GM18951 (cell line): ENCODE measurements around the gene GOSR2.
"Not testable (repeated sequence)": the region's sequence is repeated elsewhere in the genome, so short reads cannot be mapped to it uniquely, and the experiment has no call there.

Experiments used
- POLR2A ChIP-seq: IDR thresholded peaks from 4 replicates; pipeline ENCODE4 v1.6.1; 2011; ENCODE audit warnings: mild to moderate bottlenecking; ENCODE audit not compliant: insufficient read length, insufficient read depth; ENCODE audit errors: extremely low read depth
- in situ Hi-C: fragments of 300-500 bp; cut with MboI; formaldehyde crosslinking; loops from one replicate; pipeline ENCODE4 v1.12.0; 2022; ENCODE audit warnings: low sequenced_read_pairs, mixed read lengths, inconsistent platforms; ENCODE audit not compliant: unreplicated experiment

GOSR2 gene

DNA sequence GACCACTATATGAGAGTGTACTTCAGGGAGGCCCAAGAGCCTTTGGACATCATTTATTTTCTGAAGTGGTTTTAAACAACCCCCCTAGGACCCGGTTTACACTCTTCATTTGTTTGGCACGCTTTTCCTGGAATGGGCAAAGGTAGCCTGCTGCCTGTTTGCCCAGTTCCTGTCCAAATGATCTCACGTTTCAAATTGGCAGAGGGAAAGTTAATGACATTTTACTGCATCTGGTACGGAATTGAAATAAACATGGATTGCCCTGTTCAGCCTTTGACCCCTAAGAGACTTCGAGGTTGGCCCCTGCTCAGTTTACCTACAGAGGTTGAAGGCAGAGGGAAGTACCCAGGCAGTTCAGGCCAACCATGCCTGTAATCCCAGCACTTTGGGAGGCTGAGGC, 61.9 kb downstream of the GOSR2 start:
- in situ Hi-C loops, result no loop called here
- TF ChIP-seq POLR2A, result no peak

DNA sequence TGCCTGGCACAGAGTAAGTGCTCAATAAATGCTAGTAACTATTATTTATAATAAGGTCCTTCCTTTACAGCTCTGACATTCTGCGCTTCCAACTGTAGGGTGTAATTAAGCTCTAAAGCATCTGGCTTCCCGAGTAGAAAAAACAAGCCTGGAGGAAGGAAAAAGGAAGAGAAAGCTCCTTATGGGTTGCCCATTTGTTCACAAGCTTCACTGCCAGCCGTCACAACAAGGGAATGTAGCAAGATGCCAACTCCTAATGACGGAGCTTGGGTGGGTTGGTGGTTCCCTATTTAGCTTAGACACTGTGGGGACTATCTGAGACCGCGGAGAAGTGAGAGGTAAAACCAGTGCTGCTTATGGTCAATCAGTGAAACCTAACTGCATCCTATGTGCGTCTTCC, 63.4 kb downstream of the GOSR2 start:
- in situ Hi-C loops, result no loop called here
- no peak for TF ChIP-seq POLR2A

DNA sequence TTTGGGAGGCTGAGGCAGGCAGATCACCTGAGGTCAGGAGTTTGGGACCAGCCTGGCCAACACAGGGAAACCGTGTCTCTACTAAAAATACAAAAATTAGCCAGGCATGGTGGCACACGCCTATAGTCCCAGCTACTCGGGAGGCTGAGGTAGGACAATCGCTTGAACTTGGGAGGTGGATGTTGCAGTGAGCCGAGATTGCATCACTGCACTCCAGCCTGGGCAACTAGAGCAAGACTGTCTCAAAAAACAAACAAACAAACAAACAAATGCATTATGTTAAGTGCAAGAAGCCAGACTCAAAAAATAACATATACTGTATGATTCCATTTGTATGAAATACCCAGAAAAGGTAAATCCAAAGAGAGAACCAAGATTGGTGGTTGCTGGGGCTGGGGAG, 65.0 kb downstream of the GOSR2 start:
- in situ Hi-C loops, result not testable (repeated sequence)

DNA sequence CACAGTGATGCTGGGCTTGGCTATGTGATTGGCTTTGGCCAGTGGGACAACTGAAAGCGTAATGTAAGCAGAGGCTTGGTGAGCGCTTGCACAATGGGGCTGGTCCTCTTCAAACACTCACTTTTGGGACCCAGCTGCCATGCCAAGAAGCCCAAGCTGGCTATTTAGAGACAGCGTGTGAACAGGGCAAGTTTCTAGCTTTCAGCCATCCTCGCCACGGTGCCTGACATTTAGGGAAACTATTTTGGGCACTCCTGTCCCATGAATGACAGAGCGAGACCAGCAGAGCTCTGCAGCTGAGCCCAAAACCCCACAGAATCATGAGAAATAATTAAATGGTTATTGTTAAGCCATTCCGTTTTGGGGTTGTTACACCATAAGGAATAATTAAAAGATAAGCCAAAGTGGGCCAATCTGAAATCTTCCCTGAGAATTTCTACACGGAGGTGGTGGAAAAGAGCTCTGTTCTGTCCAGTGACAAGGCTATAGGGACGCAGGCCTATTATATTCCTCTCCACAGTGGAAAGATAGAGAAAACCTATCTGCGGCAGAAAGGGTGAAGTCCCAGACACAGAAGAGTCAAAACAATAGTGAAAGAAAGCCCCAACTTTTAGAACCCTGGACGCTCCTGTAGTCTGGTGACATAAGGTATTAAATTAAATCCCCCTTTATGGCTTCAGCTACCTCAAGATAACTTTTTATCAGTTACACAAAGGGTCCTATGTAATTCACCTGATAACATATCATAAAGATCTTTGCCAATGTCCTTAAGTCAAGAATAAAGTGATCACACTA, 66.9 kb downstream of the GOSR2 start:
- in situ Hi-C loops, result no loop called here
- TF ChIP-seq POLR2A, result no peak

DNA sequence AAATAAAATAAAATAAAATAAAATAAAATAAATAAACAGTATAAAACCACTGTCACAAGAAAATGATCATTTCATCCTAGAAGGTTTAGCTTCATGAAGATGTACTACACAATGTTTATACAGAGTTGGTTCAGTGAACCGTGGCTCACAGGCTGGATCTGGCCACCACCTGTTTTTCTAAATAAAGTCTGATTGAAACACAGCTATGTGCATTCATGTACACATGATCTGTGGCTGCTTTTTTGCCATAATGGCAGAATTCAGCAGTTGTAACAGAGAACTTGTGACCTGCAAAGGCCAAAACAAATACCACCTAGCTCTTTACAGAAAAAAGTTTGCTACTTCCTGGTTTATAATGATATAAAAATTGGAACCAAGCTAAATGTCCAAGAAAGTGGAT, 68.7 kb downstream of the GOSR2 start:
- in situ Hi-C loops, result no loop called here
- TF ChIP-seq POLR2A, result no peak
